Natural killer cell (primary cell): ENCODE data around the gene SV2A. TPM values are rescaled to one million over a fixed set of nuclear protein-coding genes. Genes with fewer than 3 reads are reported as not detected.

Experiments
- ATAC-seq, 3 donors: fragments of 150-1000 bp in 2 of 3; fragments of 200-7000 bp in 1 of 3; cut with Tn5 transposase; 1 replicate in 1 of 3; 2 replicates in 2 of 3; pipeline ENCODE4 v1.10.0; 2021; ENCODE audit warnings: mild to moderate bottlenecking in 2 of 3, moderate library complexity in 2 of 3
- DNase-seq, 2 donors: peaks; one replicate each; pipeline versions ENCODE4 v3.0.0 to v3.0.0-alpha.2; 2013 to 2021; ENCODE audit warnings: mixed read lengths in 1 of 2
- H3K27ac ChIP-seq: one replicate; pipeline ENCODE4 v1.5.1; 2013; ENCODE audit warnings: mild to moderate bottlenecking, low read length
- H3K27me3 ChIP-seq: one replicate; pipeline ENCODE4 v1.6.1; 2013; ENCODE audit warnings: low read length; ENCODE audit not compliant: control insufficient read depth, insufficient read depth
- H3K36me3 ChIP-seq: one replicate; pipeline ENCODE4 v1.6.1; 2013; ENCODE audit warnings: low read length; ENCODE audit not compliant: control insufficient read depth, insufficient read depth
- H3K4me1 ChIP-seq: one replicate; pipeline ENCODE4 v1.6.1; 2013; ENCODE audit warnings: low read length; ENCODE audit not compliant: control insufficient read depth, insufficient read depth
- H3K4me3 ChIP-seq: one replicate; pipeline ENCODE4 v1.5.1; 2013; ENCODE audit warnings: low read length
- H3K9me3 ChIP-seq: one replicate; pipeline ENCODE4 v1.6.1; 2013; ENCODE audit warnings: low read length; ENCODE audit not compliant: control insufficient read depth, insufficient read depth
- H3K27ac Mint-ChIP-seq, 2 donors: one replicate each; pipeline ENCODE4 v1.8.0; 2022; ENCODE audit warnings: mild to moderate bottlenecking in 2 of 2, mixed read lengths in 2 of 2, moderate library complexity in 1 of 2
- H3K27me3 Mint-ChIP-seq, 2 donors: one replicate each; pipeline ENCODE4 v1.8.0; 2022; ENCODE audit warnings: low read depth in 2 of 2, mixed read lengths in 2 of 2
- H3K36me3 Mint-ChIP-seq: one replicate; pipeline ENCODE4 v1.8.0; 2022; ENCODE audit warnings: mixed read lengths
- H3K4me1 Mint-ChIP-seq, 2 donors: one replicate each; pipeline ENCODE4 v1.8.0; 2022; ENCODE audit warnings: mixed read lengths in 2 of 2
- H3K4me3 Mint-ChIP-seq: one replicate; pipeline ENCODE4 v1.8.0; 2022; ENCODE audit warnings: mild to moderate bottlenecking, moderate library complexity, mixed read lengths
- H3K9me3 Mint-ChIP-seq, 2 donors: one replicate each; pipeline ENCODE4 v1.8.0; 2022; ENCODE audit warnings: mixed read lengths in 2 of 2
- WGBS: methylation state at CpG from one replicate; pipeline ENCODE4 v1.1.7; 2013; ENCODE audit warnings: missing lambda C conversion rate; ENCODE audit not compliant: insufficient coverage; 5-methylcytosine and 5-hydroxymethylcytosine counted together
- intact Hi-C: fragments of 100-400 bp; cut with micrococcal nuclease; formaldehyde crosslinking; loops from one replicate; pipeline ENCODE4 v1.14.2; 2022
- total RNA-seq, 4 donors: library from RNA; stranded (reverse); fragments of 120-200 nt in 1 of 4; gene quantifications; one replicate each; pipeline versions ENCODE4 v1.2.3 to v1.2.4, GENCODE V29; 2013 to 2022
- TF ChIP-seq, protein P1 (sequence below): fragments of 200-600 bp; IDR thresholded peaks from one replicate; pipeline ENCODE4 v1.8.0; 2022; ENCODE audit warnings: antibody characterized with exemption

The SV2A gene
- total RNA-seq, 3 donors from 2014 or later (not counting 1 experiment from before 2014, with no cell fraction given), result 0.73 to 3.9 (median 1.3) TPM

DNA sequence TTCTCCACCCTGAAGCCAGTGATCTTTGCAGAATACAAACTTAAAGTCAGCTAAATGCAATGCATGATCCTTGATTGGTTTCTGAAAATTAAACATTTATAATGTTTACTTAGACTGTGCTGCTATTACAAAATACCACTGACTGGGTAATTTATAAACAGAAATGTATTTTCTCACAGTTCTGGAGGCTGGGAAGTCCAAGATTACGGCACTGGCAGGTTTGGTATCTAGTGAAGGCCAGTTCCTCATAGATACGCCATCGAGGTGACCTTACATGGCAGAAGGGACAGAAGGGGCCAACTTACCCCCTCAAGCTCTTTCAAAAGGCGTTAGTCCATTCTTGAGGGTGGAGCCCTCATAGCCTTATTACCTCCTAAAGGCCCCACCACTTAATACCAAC, 21.1 kb downstream of the SV2A start:
- TF ChIP-seq, protein P1, sequence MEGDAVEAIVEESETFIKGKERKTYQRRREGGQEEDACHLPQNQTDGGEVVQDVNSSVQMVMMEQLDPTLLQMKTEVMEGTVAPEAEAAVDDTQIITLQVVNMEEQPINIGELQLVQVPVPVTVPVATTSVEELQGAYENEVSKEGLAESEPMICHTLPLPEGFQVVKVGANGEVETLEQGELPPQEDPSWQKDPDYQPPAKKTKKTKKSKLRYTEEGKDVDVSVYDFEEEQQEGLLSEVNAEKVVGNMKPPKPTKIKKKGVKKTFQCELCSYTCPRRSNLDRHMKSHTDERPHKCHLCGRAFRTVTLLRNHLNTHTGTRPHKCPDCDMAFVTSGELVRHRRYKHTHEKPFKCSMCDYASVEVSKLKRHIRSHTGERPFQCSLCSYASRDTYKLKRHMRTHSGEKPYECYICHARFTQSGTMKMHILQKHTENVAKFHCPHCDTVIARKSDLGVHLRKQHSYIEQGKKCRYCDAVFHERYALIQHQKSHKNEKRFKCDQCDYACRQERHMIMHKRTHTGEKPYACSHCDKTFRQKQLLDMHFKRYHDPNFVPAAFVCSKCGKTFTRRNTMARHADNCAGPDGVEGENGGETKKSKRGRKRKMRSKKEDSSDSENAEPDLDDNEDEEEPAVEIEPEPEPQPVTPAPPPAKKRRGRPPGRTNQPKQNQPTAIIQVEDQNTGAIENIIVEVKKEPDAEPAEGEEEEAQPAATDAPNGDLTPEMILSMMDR, result no peak
- Mint-ChIP-seq H3K4me1 (peaks cover 8 to 21% of the 10 kb centered on the region in 2 donors), H3K36me3 (no peaks in the 10 kb centered on the region), H3K27me3 (peaks cover 0 to 5% of the 10 kb centered on the region in 2 donors), H3K9me3 (no peaks in the 10 kb centered on the region), H3K27ac (no peak overlapping the region), H3K4me3 (no peak overlapping the region)
- Histone ChIP-seq H3K36me3 (no peaks in the 10 kb centered on the region), H3K9me3 (no peaks in the 10 kb centered on the region), H3K4me3 (no peak overlapping the region), H3K27ac (no peak overlapping the region), H3K4me1 (peaks cover 14% of the 10 kb centered on the region), H3K27me3 (no peaks in the 10 kb centered on the region)
- WGBS, result 95% methylated on average over 4 of the region's 4 CpGs
- no peak for ATAC-seq
- DNase-seq, result no peak
- intact Hi-C loops, result no loop called here

DNA sequence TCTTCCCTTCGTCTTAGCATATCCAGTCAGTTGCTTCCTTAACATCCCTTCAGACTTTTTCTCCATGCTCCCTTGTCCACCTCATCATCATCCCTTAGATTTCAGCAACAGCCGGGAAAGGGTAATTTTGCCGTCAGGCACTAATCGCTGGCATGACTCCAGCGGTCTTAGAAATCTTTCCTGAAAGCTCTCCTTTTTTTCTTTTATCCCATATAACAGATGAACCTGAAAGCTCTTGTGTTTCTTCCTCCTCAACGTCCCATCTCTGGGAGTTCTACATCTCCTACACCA, 28.7 kb downstream of the SV2A start:
- Histone ChIP-seq H3K4me3 (peak overlapping the region; percentile 58), H3K4me1 (peaks cover 28% of the 10 kb centered on the region), H3K9me3 (no peaks in the 10 kb centered on the region), H3K27me3 (no peaks in the 10 kb centered on the region), H3K36me3 (no peaks in the 10 kb centered on the region), H3K27ac (peak overlapping the region; percentile 99)
- intact Hi-C loops, result loop anchor here (1.0 kb wide), 2 partner anchors 10 to 38 kb away; partner anchors contain the start of genes BOLA1 and SF3B4
- H3K27ac Mint-ChIP-seq, result no peak overlapping the region
- TF ChIP-seq, protein P1, result no peak
- no peaks in the 10 kb centered on the region for H3K27me3 Mint-ChIP-seq
- DNase-seq, result no peak
- H3K4me1 Mint-ChIP-seq, result no peaks in the 10 kb centered on the region
- no peaks in the 10 kb centered on the region for H3K36me3 Mint-ChIP-seq
- no peak overlapping the region for H3K4me3 Mint-ChIP-seq
- 65% methylated on average over 6 of the region's 6 CpGs for WGBS
- ATAC-seq, result no peak
- H3K9me3 Mint-ChIP-seq, result no peaks in the 10 kb centered on the region

DNA sequence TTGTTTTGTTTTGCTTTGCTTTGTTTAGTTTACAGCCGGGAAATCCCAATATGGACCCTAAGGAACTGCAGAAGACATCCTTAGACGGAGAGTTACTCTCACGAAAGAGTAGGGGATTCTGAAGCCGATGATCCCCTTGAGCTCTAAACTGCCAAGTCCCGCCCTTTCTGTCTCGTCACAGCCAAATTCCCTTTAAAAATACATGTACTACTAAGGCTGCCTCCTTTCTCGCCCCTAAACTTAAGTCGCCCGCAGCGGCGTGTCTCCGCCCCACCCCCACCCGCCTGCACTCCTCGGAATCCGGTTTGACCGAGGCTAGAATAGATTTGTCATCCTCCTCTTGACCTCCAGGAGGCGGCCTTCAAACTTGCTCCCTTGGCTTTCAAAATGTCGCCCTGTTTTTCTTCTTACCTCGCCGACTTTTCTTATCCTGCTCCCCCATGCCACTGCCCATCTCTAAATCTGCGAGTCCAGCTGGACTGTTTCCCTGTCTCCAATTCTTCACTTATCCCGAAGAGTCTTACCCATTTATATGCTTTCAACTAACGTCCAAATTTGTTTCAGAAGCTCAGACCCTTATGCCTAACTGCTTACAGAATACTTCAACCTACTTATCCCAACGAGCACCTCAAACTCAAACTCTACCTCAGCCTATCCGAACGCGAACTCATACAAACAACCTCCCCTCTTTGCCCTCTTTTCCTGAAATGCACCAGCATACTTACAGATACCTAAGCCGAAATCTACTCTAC, 29.2 kb downstream of the SV2A start:
- WGBS, result 8% methylated on average over 28 of the region's 28 CpGs
- H3K36me3 ChIP-seq, result no peaks in the 10 kb centered on the region

More for the DNA sequence above, 29.2 kb downstream of the SV2A start:
- Histone ChIP-seq H3K4me3 (peak overlapping the region; percentile 58), H3K4me1 (peaks cover 28% of the 10 kb centered on the region), H3K27me3 (no peaks in the 10 kb centered on the region), H3K27ac (peak overlapping the region; percentile 99), H3K9me3 (no peaks in the 10 kb centered on the region)
- intact Hi-C loops, result loop anchor here (1.0 kb wide), 2 partner anchors 11 to 39 kb away; partner anchors contain the start of genes BOLA1 and SF3B4
- Mint-ChIP-seq H3K27me3 (no peaks in the 10 kb centered on the region), H3K36me3 (no peaks in the 10 kb centered on the region), H3K27ac (no peak overlapping the region), H3K4me3 (no peak overlapping the region), H3K9me3 (no peaks in the 10 kb centered on the region), H3K4me1 (no peaks in the 10 kb centered on the region)
- peak in 1 of 2 donors; percentile 67 for DNase-seq
- TF ChIP-seq, protein P1, result peak; percentile 62
- ATAC-seq, result peak; percentile 33 to 57 (median 35)
